ENCODE results near the gene CACNA2D3.
"Not testable (repeated sequence)": the region's sequence is repeated elsewhere in the genome, so short reads cannot be mapped to it uniquely, and the experiment has no call there.

The CACNA2D3 gene

GRCh38 chr3:54951405-54951804, 829.1 kb downstream of the CACNA2D3 start:
- DNase-seq = no peak

GRCh38 chr3:54954022-54954421, 831.7 kb downstream of the CACNA2D3 start:
- no peak for DNase-seq

- DNase-seq = no peak
These were observed 832.2 kb downstream of the CACNA2D3 start for GRCh38 chr3:54954521-54954920.

DNA sequence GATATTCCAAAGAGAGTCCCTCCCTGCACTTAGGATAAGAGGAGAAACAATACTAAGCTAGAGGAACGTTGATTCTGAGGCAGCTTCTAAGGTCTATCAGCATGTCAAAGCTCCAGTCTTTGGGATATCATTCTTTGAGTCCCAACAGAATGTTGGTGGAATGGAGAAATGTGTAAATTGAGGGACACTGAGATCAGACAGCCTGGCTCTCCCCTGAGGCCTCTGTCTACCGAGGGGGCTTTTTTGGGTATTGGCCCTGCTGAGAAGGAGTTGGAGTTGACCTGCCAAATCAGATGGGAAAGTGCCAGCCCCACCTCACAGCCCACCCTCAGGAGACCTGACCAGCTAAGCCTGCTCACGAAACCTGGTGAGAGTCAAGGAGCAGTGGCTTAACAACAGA, 833.1 kb downstream of the CACNA2D3 start:
- no peak for DNase-seq

- no peak for DNase-seq
These were observed 833.6 kb downstream of the CACNA2D3 start for GRCh38 chr3:54955941-54956340.

DNA sequence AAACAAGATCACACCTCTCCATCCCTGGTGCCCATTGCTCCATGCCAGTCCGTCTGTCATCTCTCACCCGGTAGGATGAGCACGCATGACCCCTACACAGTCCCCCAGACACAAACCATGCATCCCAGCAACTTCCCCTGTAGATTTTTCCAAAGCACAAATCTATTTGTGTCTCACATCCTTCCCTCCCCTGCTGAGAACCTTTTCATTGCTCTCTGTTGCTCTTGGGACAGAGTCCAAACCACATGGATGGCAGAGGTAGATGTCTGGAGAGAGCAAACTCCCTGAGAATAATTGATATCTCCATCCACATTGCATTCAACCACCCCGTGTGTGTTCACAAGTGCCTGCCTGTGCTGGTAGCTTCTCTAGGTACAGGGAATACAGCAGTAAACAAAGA, 835.4 kb downstream of the CACNA2D3 start:
- no peak for DNase-seq

DNA sequence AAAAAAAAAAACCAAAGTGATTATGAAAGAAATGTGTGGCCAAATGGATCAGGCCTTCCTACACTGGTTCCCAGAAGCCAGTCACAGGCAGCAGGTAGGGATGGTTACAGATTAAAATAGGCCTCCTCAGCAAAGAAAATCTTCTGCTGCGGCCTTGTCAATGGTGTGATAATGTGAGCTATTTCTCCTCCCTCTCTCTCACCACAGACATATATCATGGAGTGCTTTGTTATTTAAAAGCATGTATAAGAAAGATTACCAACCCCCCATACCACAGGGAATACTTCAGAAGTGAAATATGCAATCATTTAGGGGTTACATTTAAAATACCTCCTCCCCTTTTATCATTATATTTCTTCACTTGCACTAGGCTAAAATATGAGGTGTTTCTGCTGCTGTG, 837.7 kb downstream of the CACNA2D3 start:
- DNase-seq = no peak

GRCh38 chr3:54960701-54961100, 838.3 kb downstream of the CACNA2D3 start:
- no peak for DNase-seq

GRCh38 chr3:54962200-54962599, 839.8 kb downstream of the CACNA2D3 start:
- no peak for DNase-seq

DNA sequence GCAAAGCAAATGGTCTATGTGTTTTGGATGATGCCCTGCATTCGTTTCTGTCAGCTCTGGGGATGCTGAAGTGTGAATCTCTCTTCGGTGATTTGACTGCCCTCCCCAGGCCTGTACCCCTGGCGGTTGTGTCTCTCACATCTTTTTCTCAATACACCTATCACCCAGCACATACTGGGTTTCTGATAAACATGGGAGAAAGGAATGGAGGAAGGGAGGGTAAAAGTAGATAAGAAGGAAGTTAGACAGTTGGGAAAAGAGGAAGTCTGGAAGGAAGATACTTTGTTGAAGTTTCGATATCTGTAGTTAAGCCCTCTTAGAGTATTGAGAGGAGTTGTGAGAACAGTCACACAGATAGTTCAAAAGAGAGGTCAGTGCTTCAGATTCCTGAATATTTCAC, 841.3 kb downstream of the CACNA2D3 start:
- no peak for DNase-seq

DNA sequence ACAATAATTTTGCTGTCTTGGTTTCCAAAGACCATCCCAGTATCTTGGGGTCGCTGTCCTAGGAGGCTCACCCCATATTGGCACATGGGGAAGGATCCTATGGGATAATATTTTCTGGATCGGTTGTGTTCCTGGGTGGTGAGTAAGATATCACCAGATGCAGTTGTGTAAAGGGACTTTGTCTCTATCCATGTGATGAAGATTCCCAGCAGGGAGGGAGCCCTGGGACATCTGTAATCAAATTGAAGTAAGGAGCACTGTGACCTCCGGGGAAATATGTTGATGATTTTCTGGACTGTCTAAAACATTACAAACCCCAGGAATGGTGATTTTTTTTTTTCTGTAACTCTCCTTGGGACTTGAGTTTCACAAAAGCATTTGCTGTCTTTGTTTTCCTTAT, 841.7 kb downstream of the CACNA2D3 start:
- no peak for DNase-seq

DNA sequence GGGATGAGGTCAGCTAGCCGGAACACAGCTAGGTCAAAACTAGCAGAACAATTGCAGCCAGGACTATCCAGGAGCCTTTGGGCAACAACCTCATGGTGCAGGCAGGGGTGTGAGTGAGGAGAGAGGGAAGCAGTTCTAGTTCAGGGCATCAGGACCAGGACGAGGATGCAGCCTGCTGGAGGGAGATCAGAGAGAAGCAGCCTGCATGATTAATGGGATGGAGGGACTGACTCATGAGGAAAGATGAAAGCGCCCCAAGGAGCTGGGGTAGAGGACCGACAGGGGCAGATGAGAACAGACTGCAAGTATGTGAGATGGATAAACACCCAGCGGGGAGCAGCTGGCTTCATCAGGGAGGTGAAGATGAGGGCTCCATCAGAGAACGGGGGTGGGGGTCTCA, 843.4 kb downstream of the CACNA2D3 start:
- DNase-seq = no peak

GRCh38 chr3:54966979-54967378, 844.6 kb downstream of the CACNA2D3 start:
- no peak for DNase-seq

- no peak for DNase-seq
These were observed 845.4 kb downstream of the CACNA2D3 start for GRCh38 chr3:54967731-54968161.

- DNase-seq = no peak
These were observed 846.3 kb downstream of the CACNA2D3 start for GRCh38 chr3:54968546-54969172.

DNA sequence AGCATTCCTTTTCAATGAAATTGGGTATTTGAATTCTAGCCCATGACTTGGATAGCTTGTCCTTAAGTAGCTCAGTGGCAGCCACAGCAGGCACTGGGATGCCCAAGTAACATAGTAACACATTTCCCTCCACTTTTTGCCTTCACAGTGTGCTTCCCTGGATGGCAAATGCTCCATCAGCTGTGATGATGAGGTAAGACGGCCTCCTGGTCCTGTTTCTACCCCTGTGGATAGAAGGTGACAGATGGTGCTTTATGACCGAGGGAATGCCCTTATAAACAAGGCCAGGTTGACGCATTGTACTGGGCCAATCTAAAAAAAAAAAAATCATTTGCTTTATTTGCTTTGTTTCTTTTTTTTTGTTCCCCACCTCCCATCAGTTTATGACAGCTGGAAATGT, 847.3 kb downstream of the CACNA2D3 start:
- no peak for DNase-seq

GRCh38 chr3:54970895-54971294, 848.5 kb downstream of the CACNA2D3 start:
- no peak for DNase-seq

DNA sequence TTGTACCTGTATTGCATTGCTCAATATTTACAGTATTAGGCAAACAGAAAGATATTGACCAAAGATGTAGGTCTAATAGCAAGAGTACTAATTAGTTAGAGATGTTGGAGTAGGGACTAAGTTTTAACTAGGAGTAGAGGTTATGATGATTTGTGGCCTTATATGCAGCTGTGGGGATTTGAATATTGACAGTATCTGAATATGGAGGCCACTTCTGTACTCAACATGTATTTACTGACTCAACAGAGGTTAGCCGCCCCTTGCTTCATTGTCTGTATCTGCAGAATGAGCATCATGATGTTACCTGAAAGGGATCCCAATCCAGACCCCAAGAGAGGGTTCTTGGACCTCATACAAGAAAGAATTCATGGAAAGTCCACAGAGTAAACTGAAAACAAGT, 855.1 kb downstream of the CACNA2D3 start:
- no peak for DNase-seq

DNA sequence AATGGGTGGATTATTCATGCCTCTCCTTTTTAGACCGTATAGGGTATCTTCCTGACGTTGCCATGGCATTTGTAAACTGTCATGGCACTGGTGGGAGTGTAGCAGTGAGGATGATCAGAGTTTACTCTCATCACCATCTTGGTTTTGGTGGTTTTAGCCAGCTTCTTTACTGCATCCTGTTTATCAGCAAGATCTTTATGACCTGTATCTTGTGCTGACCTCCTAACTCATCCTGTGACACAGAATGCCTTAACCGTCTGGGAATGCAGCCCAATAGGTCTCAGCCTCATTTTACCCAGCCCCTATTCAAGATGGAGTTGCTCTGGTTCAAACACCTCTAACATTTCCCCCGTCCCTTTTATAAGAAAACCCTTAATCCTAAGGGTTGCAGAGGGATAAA, 855.6 kb downstream of the CACNA2D3 start:
- not testable (repeated sequence) for DNase-seq

DNA sequence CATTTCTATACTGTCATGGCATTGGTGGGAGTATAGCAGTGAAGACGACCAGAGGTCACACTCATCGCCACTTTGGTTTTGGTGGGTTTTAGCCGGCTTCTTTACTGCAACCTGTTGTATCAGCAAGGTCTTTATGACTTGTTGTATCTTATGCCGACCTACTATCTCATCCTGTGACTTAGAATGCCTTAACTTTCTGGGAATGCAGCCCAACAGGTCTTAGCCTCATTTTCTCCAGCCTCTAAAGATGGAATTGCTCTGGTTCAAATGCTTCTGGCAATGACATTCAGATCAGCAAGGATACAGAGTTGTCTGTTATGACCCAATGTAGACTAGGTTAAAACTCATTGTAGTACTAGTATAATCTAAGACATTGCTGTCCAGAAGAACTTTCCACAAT, 860.5 kb downstream of the CACNA2D3 start:
- no peak for DNase-seq

GRCh38 chr3:54983266-54984099, 861.1 kb downstream of the CACNA2D3 start:
- DNase-seq = no peak

GRCh38 chr3:54985856-54986255, 863.5 kb downstream of the CACNA2D3 start:
- no peak for DNase-seq

DNA sequence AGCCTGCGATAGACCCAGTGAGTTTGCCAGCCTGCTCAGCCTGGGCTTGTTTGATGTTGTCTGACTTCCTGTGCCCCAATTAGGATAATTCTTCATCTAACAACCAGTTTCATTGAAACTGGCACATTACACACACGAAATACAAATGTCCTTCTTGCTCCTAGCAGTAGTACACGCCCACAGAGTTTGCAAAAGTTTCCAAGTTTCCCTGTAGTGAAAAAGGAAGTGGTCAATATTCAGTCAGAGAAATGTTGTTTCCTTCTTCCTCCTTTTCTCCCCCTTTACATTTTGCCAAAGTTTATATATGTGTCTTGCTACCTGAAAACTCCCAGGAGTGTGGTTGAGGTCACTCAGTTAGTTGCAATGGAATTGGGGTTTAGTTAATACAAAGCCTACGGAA, 863.9 kb downstream of the CACNA2D3 start:
- no peak for DNase-seq

GRCh38 chr3:54987719-54988118, 865.4 kb downstream of the CACNA2D3 start:
- no peak for DNase-seq
